ENCODE data around the gene DOCK8. TPM values are rescaled to one million over a fixed set of nuclear protein-coding genes. Genes with fewer than 3 reads are reported as not detected.

The DOCK8 gene
- total and polyA plus RNA-seq, 2 of the 13 experiments (the other 11 are each of a cell fraction or from before 2014, with no cell fraction given) = 0.28 to 0.38 TPM

GRCh38 chr9:503881-504852 is 289.5 kb downstream of the DOCK8 start, which contains the start of gene KANK1 (continued):
- TF ChIP-seq, protein P1, sequence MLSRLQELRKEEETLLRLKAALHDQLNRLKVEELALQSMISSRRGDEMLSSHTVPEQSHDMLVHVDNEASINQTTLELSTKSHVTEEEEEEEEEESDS (CRISPR knock-in tag; IDR thresholded peaks at IDR 0.05; ENCODE audit: borderline replicate concordance) = 0 out of 2 replicates have a peak, but pooled peaks have one; percentile 14
- peak; percentile 89 for TF ChIP-seq ZNF891 (CRISPR knock-in tag; IDR thresholded peaks at IDR 0.05)
- no peak for TF ChIP-seq JUN (CRISPR knock-in tag; IDR thresholded peaks at IDR 0.05)
- TF ChIP-seq, protein P2, sequence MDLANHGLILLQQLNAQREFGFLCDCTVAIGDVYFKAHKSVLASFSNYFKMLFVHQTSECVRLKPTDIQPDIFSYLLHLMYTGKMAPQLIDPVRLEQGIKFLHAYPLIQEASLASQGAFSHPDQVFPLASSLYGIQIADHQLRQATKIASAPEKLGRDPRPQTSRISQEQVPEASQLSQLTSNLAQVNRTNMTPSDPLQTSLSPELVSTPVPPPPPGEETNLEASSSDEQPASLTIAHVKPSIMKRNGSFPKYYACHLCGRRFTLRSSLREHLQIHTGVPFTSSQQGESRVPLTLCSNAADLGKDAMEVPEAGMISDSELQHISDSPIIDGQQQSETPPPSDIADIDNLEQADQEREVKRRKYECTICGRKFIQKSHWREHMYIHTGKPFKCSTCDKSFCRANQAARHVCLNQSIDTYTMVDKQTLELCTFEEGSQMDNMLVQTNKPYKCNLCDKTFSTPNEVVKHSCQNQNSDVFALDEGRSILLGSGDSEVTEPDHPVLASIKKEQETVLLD (CRISPR knock-in tag; IDR thresholded peaks at IDR 0.05; ENCODE audit: low read depth) = 0 out of 2 replicates have a peak, but pooled peaks have one; percentile 16
- peak; percentile 97 for TF ChIP-seq ZNF547 (CRISPR knock-in tag; IDR thresholded peaks at IDR 0.05)
- TF ChIP-seq, protein P3, sequence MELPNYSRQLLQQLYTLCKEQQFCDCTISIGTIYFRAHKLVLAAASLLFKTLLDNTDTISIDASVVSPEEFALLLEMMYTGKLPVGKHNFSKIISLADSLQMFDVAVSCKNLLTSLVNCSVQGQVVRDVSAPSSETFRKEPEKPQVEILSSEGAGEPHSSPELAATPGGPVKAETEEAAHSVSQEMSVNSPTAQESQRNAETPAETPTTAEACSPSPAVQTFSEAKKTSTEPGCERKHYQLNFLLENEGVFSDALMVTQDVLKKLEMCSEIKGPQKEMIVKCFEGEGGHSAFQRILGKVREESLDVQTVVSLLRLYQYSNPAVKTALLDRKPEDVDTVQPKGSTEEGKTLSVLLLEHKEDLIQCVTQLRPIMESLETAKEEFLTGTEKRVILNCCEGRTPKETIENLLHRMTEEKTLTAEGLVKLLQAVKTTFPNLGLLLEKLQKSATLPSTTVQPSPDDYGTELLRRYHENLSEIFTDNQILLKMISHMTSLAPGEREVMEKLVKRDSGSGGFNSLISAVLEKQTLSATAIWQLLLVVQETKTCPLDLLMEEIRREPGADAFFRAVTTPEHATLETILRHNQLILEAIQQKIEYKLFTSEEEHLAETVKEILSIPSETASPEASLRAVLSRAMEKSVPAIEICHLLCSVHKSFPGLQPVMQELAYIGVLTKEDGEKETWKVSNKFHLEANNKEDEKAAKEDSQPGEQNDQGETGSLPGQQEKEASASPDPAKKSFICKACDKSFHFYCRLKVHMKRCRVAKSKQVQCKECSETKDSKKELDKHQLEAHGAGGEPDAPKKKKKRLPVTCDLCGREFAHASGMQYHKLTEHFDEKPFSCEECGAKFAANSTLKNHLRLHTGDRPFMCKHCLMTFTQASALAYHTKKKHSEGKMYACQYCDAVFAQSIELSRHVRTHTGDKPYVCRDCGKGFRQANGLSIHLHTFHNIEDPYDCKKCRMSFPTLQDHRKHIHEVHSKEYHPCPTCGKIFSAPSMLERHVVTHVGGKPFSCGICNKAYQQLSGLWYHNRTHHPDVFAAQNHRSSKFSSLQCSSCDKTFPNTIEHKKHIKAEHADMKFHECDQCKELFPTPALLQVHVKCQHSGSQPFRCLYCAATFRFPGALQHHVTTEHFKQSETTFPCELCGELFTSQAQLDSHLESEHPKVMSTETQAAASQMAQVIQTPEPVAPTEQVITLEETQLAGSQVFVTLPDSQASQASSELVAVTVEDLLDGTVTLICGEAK (IDR thresholded peaks at IDR 0.05) = no peak
- TF ChIP-seq, protein P3 (CRISPR knock-in tag; IDR thresholded peaks at IDR 0.05) = peak; percentile 55; the same call in 1 of the 2 replicates
- TF ChIP-seq KLF16 (CRISPR knock-in tag; IDR thresholded peaks at IDR 0.05) = peak in 1 of 2 experiments; percentile 40; a peak in 1 of 4 replicates
- peak; percentile 83; the same call in 1 of the 2 replicates for TF ChIP-seq ZNF235 (CRISPR knock-in tag; IDR thresholded peaks at IDR 0.05; ENCODE audit: borderline replicate concordance)
- peak; percentile 86; the same call in 1 of the 2 replicates for TF ChIP-seq ZIK1 (CRISPR knock-in tag; IDR thresholded peaks at IDR 0.05; ENCODE audit: borderline replicate concordance, low read depth)
- TF ChIP-seq ZSCAN12 (CRISPR knock-in tag; IDR thresholded peaks at IDR 0.05) = peak; percentile 67; the same call in 1 of the 2 replicates
- TF ChIP-seq CTCF (CRISPR knock-in tag; IDR thresholded peaks at IDR 0.05) = peak; percentile 56
- TF ChIP-seq ZNF792 (CRISPR knock-in tag; IDR thresholded peaks at IDR 0.05) = peak; percentile 71; the same call in 1 of the 2 replicates
- 0 out of 2 replicates have a peak, but pooled peaks have one; percentile 4 for TF ChIP-seq TARDBP (CRISPR knock-in tag; IDR thresholded peaks at IDR 0.05)
- peak; percentile 36; the same call in 1 of the 2 replicates for TF ChIP-seq ARNT2 (CRISPR knock-in tag; IDR thresholded peaks at IDR 0.05; ENCODE audit: low read depth)
